ENCODE data around the gene ACTL10. TPM values are rescaled to one million over a fixed set of nuclear protein-coding genes. Genes with fewer than 3 reads are reported as not detected.

ACTL10 gene
- total and polyA plus RNA-seq, 2 of the 13 experiments (the other 11 are each of a cell fraction or from before 2014, with no cell fraction given), result not detected

DNA sequence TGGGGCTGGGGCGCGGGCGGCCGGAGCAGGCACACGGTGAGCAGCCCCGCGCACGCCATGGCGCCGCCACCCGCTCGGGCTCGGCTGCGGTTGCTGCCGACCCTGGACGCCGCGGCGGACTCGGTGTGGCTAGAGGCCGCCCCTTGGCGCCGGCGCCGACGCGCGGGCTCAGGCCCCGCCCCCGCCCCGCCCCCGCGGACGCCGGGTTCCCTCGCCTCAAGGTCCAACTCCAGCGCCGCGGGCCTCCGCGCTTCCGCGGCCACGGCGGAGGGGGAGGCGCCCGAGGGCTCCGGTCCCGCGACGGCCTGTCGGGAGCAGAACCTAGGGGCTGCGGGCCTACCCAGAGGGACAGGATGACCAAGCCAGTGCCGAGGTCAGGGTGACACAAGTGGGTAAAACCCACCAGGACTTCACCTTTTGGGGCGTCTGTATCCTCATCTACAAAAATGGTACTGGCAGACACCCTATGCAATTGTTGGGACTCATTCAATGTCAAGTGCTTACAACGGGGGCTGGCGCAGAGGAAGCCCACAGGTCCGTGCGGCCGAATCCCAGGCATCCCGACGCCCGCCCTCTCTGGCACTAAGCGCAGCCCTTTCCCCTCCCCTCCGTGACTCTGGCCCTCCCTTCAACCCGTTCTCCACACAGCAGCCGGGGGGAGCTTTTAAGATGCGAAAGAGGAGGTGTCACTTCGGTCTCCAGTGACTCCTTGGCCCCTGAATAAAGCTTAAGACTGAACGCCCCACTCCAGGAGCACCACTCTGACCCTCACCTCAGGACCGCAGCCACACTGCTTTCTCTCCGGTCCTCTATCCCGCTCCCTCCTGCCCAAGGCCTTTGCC, 7.8 kb downstream of the ACTL10 start, which contains the start of gene NECAB3 (continued):
- TF ChIP-seq, protein P1, sequence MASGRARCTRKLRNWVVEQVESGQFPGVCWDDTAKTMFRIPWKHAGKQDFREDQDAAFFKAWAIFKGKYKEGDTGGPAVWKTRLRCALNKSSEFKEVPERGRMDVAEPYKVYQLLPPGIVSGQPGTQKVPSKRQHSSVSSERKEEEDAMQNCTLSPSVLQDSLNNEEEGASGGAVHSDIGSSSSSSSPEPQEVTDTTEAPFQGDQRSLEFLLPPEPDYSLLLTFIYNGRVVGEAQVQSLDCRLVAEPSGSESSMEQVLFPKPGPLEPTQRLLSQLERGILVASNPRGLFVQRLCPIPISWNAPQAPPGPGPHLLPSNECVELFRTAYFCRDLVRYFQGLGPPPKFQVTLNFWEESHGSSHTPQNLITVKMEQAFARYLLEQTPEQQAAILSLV (CRISPR knock-in tag; IDR thresholded peaks at IDR 0.05; ENCODE audit: borderline replicate concordance), result peak; percentile 85; the same call in 1 of the 2 replicates
- TF ChIP-seq, protein P2, sequence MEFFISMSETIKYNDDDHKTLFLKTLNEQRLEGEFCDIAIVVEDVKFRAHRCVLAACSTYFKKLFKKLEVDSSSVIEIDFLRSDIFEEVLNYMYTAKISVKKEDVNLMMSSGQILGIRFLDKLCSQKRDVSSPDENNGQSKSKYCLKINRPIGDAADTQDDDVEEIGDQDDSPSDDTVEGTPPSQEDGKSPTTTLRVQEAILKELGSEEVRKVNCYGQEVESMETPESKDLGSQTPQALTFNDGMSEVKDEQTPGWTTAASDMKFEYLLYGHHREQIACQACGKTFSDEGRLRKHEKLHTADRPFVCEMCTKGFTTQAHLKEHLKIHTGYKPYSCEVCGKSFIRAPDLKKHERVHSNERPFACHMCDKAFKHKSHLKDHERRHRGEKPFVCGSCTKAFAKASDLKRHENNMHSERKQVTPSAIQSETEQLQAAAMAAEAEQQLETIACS (CRISPR knock-in tag; IDR thresholded peaks at IDR 0.05), result peak; percentile 76
- TF ChIP-seq ZNF101 (CRISPR knock-in tag; IDR thresholded peaks at IDR 0.05; ENCODE audit: borderline replicate concordance, low read depth), result no peak
- TF ChIP-seq HNRNPLL (IDR thresholded peaks at IDR 0.05; ENCODE audit: low read depth, low read length, poor library complexity, severe bottlenecking), result peak; percentile 69
- peak in 1 of 2 experiments; percentile 71; a peak in 2 of 4 replicates for TF ChIP-seq KLF16 (CRISPR knock-in tag; IDR thresholded peaks at IDR 0.05)
- TF ChIP-seq ZNF563 (CRISPR knock-in tag; IDR thresholded peaks at IDR 0.05), result peak; percentile 50; the same call in 1 of the 2 replicates
- TF ChIP-seq KMT2B (CRISPR knock-in tag; IDR thresholded peaks at IDR 0.05), result peak; percentile 44; the same call in 1 of the 2 replicates
- TF ChIP-seq, protein P3, sequence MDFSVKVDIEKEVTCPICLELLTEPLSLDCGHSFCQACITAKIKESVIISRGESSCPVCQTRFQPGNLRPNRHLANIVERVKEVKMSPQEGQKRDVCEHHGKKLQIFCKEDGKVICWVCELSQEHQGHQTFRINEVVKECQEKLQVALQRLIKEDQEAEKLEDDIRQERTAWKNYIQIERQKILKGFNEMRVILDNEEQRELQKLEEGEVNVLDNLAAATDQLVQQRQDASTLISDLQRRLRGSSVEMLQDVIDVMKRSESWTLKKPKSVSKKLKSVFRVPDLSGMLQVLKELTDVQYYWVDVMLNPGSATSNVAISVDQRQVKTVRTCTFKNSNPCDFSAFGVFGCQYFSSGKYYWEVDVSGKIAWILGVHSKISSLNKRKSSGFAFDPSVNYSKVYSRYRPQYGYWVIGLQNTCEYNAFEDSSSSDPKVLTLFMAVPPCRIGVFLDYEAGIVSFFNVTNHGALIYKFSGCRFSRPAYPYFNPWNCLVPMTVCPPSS (IDR thresholded peaks at IDR 0.05), result no peak
- TF ChIP-seq CEBPG (CRISPR knock-in tag; IDR thresholded peaks at IDR 0.05), result no peak
- no peak; a peak in 1 of 4 replicates for TF ChIP-seq NR2F1 (CRISPR knock-in tag; IDR thresholded peaks at IDR 0.05)
- TF ChIP-seq, protein P4, sequence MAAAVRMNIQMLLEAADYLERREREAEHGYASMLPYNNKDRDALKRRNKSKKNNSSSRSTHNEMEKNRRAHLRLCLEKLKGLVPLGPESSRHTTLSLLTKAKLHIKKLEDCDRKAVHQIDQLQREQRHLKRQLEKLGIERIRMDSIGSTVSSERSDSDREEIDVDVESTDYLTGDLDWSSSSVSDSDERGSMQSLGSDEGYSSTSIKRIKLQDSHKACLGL (CRISPR knock-in tag; IDR thresholded peaks at IDR 0.05), result peak; percentile 56; the same call in 1 of the 2 replicates
- no peak; the same call in 1 of the 2 replicates for TF ChIP-seq ZNF619 (CRISPR knock-in tag; IDR thresholded peaks at IDR 0.05)
- no peak for TF ChIP-seq FOXK1 (CRISPR knock-in tag; IDR thresholded peaks at IDR 0.05; ENCODE audit: borderline replicate concordance, low read depth)
- TF ChIP-seq, protein P5, sequence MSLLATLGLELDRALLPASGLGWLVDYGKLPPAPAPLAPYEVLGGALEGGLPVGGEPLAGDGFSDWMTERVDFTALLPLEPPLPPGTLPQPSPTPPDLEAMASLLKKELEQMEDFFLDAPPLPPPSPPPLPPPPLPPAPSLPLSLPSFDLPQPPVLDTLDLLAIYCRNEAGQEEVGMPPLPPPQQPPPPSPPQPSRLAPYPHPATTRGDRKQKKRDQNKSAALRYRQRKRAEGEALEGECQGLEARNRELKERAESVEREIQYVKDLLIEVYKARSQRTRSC (CRISPR knock-in tag; IDR thresholded peaks at IDR 0.05; ENCODE audit: low read depth), result peak; percentile 80; the same call in 1 of the 2 replicates
- TF ChIP-seq TBP (CRISPR knock-in tag; IDR thresholded peaks at IDR 0.05), result peak; percentile 82; the same call in 1 of the 2 replicates
- TF ChIP-seq ZNF567 (CRISPR knock-in tag; IDR thresholded peaks at IDR 0.05; ENCODE audit: borderline replicate concordance), result 0 out of 2 replicates have a peak, but pooled peaks have one; percentile 80
- TF ChIP-seq HNRNPL (IDR thresholded peaks at IDR 0.05; ENCODE audit: low read depth, low read length), result no peak
- no peak; the same call in 1 of the 2 replicates for TF ChIP-seq NFYB (CRISPR knock-in tag; IDR thresholded peaks at IDR 0.05)
- TF ChIP-seq, protein P6, sequence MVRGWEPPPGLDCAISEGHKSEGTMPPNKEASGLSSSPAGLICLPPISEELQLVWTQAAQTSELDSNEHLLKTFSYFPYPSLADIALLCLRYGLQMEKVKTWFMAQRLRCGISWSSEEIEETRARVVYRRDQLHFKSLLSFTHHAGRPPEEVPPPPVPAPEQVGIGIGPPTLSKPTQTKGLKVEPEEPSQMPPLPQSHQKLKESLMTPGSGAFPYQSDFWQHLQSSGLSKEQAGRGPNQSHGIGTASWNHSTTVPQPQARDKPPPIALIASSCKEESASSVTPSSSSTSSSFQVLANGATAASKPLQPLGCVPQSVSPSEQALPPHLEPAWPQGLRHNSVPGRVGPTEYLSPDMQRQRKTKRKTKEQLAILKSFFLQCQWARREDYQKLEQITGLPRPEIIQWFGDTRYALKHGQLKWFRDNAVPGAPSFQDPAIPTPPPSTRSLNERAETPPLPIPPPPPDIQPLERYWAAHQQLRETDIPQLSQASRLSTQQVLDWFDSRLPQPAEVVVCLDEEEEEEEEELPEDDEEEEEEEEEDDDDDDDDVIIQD (CRISPR knock-in tag; IDR thresholded peaks at IDR 0.05; ENCODE audit: low read depth), result no peak
- no peak for TF ChIP-seq TCF7 (IDR thresholded peaks at IDR 0.05; ENCODE audit: low read depth)
- peak; percentile 96 for TF ChIP-seq AKAP8 (CRISPR knock-in tag; IDR thresholded peaks at IDR 0.05)
